ENCODE data around the gene UPK1A.

UPK1A gene

GRCh38 chr19:35666251-35666913 is at the start of gene UPK1A:
Gene UPK1A, plus strand, starts transcription at chr19:35666517. Its CDS starts 296 bp downstream, at chr19:35666813.
- DNase-seq (ENCODE audit: low read depth, low spot score) = no peak
- TF ChIP-seq, protein P1, sequence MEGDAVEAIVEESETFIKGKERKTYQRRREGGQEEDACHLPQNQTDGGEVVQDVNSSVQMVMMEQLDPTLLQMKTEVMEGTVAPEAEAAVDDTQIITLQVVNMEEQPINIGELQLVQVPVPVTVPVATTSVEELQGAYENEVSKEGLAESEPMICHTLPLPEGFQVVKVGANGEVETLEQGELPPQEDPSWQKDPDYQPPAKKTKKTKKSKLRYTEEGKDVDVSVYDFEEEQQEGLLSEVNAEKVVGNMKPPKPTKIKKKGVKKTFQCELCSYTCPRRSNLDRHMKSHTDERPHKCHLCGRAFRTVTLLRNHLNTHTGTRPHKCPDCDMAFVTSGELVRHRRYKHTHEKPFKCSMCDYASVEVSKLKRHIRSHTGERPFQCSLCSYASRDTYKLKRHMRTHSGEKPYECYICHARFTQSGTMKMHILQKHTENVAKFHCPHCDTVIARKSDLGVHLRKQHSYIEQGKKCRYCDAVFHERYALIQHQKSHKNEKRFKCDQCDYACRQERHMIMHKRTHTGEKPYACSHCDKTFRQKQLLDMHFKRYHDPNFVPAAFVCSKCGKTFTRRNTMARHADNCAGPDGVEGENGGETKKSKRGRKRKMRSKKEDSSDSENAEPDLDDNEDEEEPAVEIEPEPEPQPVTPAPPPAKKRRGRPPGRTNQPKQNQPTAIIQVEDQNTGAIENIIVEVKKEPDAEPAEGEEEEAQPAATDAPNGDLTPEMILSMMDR (IDR thresholded peaks at IDR 0.05; ENCODE audit: low read depth, low read length) = no peak
- no peak within 1 kb of the TSS for H3K4me3 ChIP-seq (ENCODE audit: low read depth, low read length)
- in situ Hi-C loops (cut with HindIII; ENCODE audit: low sequenced_read_pairs) = no loop called here

GRCh38 chr19:35618857-35619256 is 47.5 kb upstream of the UPK1A start:
- TF ChIP-seq, protein P1 (IDR thresholded peaks at IDR 0.05; ENCODE audit: low read depth, low read length) = peak; percentile 10
- no peak overlapping the region for H3K4me3 ChIP-seq (ENCODE audit: low read depth, low read length)
- in situ Hi-C loops (cut with HindIII; ENCODE audit: low sequenced_read_pairs) = no loop called here
- no peak for DNase-seq (ENCODE audit: low read depth, low spot score)

GRCh38 chr19:35619290-35619923 is 46.9 kb upstream of the UPK1A start:
- in situ Hi-C loops (cut with HindIII; ENCODE audit: low sequenced_read_pairs) = no loop called here
- TF ChIP-seq, protein P1 (IDR thresholded peaks at IDR 0.05; ENCODE audit: low read depth, low read length) = no peak
- DNase-seq (ENCODE audit: low read depth, low spot score) = no peak
- no peak overlapping the region for H3K4me3 ChIP-seq (ENCODE audit: low read depth, low read length)

DNA sequence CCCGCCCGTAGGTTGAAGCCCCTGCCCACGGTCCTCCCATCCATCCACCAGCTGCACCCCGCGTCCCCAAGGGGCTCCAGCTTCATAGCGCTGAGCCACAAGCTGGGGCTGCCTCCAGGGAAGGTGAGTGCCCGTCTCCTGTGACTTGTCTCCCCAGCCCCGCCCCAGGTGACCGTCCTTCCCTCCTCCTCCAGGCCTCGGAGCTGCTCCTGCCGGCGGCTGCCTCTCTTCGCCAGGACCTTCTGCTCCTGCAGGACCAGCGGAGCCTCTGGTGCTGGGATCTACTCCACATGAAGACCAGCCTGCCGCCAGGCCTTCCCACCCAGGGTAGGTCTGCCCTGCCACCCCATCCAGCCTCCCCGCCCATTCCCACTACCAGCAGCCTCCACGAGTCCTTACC is 46.3 kb upstream of the UPK1A start:
- in situ Hi-C loops (cut with HindIII; ENCODE audit: low sequenced_read_pairs) = no loop called here
- H3K4me3 ChIP-seq (ENCODE audit: low read depth, low read length) = no peak overlapping the region
- no peak for DNase-seq (ENCODE audit: low read depth, low spot score)
- TF ChIP-seq, protein P1 (IDR thresholded peaks at IDR 0.05; ENCODE audit: low read depth, low read length) = no peak

GRCh38 chr19:35621708-35622107 is 44.6 kb upstream of the UPK1A start:
- in situ Hi-C loops (cut with HindIII; ENCODE audit: low sequenced_read_pairs) = no loop called here
- TF ChIP-seq, protein P1 (IDR thresholded peaks at IDR 0.05; ENCODE audit: low read depth, low read length) = no peak
- DNase-seq (ENCODE audit: low read depth, low spot score) = no peak

DNA sequence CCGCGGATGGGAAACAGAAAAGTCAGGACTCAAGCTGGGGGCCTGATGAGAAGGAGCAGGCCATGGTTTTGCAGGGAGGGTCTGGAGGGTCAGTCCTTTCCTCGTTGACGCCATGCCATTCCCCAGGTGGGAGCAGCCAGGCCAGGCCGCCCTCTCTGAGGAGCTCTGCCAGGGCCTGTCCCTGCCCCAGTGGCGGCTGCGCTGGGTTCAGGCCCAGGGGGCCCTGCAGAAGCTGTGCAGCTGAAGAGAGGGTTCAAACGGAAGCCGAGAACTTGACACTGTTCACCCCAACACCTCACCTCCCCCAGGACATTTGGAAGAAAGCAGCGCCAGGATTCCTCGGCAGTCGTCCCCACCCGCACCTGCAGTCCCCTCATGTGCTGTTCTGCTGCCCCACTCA is 43.6 kb upstream of the UPK1A start:
- TF ChIP-seq, protein P1 (IDR thresholded peaks at IDR 0.05; ENCODE audit: low read depth, low read length) = no peak
- no peak overlapping the region for H3K4me3 ChIP-seq (ENCODE audit: low read depth, low read length)
- in situ Hi-C loops (cut with HindIII; ENCODE audit: low sequenced_read_pairs) = no loop called here

More at GRCh38 chr19:35621708-35622107, 44.6 kb upstream of the UPK1A start:
- no peak overlapping the region for H3K4me3 ChIP-seq (ENCODE audit: low read depth, low read length)

More for the DNA sequence above, 43.6 kb upstream of the UPK1A start:
- no peak for DNase-seq (ENCODE audit: low read depth, low spot score)
